ENCODE results near the gene CNOT4.

Gene CNOT4

GRCh38 chr7:135403302-135403701 lies 106.6 kb downstream of the CNOT4 start:
- Histone ChIP-seq H4K91ac (ENCODE audit: low read depth, low read length) (no peak overlapping the region), H3K36me3 (ENCODE audit: control insufficient read depth in 1 of 2, insufficient read depth in 2 of 2, low read length in 2 of 2) (peaks cover 2 to 5% of the 10 kb centered on the region in 2 experiments), H3K27me3 (ENCODE audit: insufficient read depth, low read length) (no peaks in the 10 kb centered on the region), H3K4me3 (ENCODE audit: low read depth, low read length) (no peak overlapping the region), H3K4me2 (ENCODE audit: low read length) (no peak overlapping the region), H2BK12ac (ENCODE audit: low read length) (no peak overlapping the region), H3K4me1 (ENCODE audit: control insufficient read depth in 1 of 2, insufficient read depth in 2 of 2, low read length in 2 of 2) (no peaks in the 10 kb centered on the region), H3K79me2 (ENCODE audit: control insufficient read depth, insufficient read depth, low read length, poor library complexity) (no peaks in the 10 kb centered on the region), H3K23ac (ENCODE audit: low read length) (no peak overlapping the region), H2AFZ (ENCODE audit: insufficient read depth, low read length, poor library complexity) (no peak overlapping the region), H3K9me3 (ENCODE audit: insufficient read depth, low read depth, low read length) (no peaks in the 10 kb centered on the region), H3K14ac (ENCODE audit: low read length) (no peak overlapping the region), H2BK5ac (ENCODE audit: low read depth, low read length, poor library complexity) (no peak overlapping the region), H4K8ac (ENCODE audit: low read depth, low read length) (no peak overlapping the region), H3K27ac (ENCODE audit: low read depth, low read length) (no peak overlapping the region), H3K9ac (ENCODE audit: low read length) (no peak overlapping the region), H2AK5ac (ENCODE audit: low read length) (no peak overlapping the region), H3K18ac (ENCODE audit: low read length) (no peak overlapping the region), H2BK120ac (ENCODE audit: insufficient read depth, low read length, poor library complexity) (no peak overlapping the region), H3K79me1 (ENCODE audit: low read length) (no peaks in the 10 kb centered on the region), H3K4ac (ENCODE audit: low read depth, low read length) (no peak overlapping the region), H4K12ac (ENCODE audit: low read depth, low read length) (no peak overlapping the region)
- WGBS (ENCODE audit: extremely low coverage, insufficient coverage, insufficient read length), result 100% methylated on average over 1 of the region's 3 CpGs
- no peak for DNase-seq

- Histone ChIP-seq H2BK5ac (ENCODE audit: low read depth, low read length, poor library complexity) (no peak overlapping the region), H3K27me3 (ENCODE audit: insufficient read depth, low read length) (no peaks in the 10 kb centered on the region), H3K79me2 (ENCODE audit: control insufficient read depth, insufficient read depth, low read length, poor library complexity) (no peaks in the 10 kb centered on the region)
These were observed 112.2 kb downstream of the CNOT4 start for GRCh38 chr7:135397689-135398088.

GRCh38 chr7:135392701-135393100 lies 117.2 kb downstream of the CNOT4 start:
- Histone ChIP-seq H3K79me2 (ENCODE audit: control insufficient read depth, insufficient read depth, low read length, poor library complexity) (no peaks in the 10 kb centered on the region), H3K79me1 (ENCODE audit: low read length) (no peaks in the 10 kb centered on the region), H3K36me3 (ENCODE audit: control insufficient read depth in 1 of 2, insufficient read depth in 2 of 2, low read length in 2 of 2) (peaks cover 5 to 7% of the 10 kb centered on the region in 2 experiments), H2BK12ac (ENCODE audit: low read length) (no peak overlapping the region), H4K12ac (ENCODE audit: low read depth, low read length) (no peak overlapping the region), H3K4me3 (ENCODE audit: low read depth, low read length) (no peak overlapping the region), H3K4me2 (ENCODE audit: low read length) (no peak overlapping the region), H3K14ac (ENCODE audit: low read length) (no peak overlapping the region), H2BK120ac (ENCODE audit: insufficient read depth, low read length, poor library complexity) (no peak overlapping the region), H4K8ac (ENCODE audit: low read depth, low read length) (no peak overlapping the region), H3K4ac (ENCODE audit: low read depth, low read length) (no peak overlapping the region), H3K23ac (ENCODE audit: low read length) (no peak overlapping the region), H2AFZ (ENCODE audit: insufficient read depth, low read length, poor library complexity) (no peak overlapping the region), H3K9ac (ENCODE audit: low read length) (no peak overlapping the region), H4K91ac (ENCODE audit: low read depth, low read length) (no peak overlapping the region), H3K18ac (ENCODE audit: low read length) (no peak overlapping the region), H3K9me3 (ENCODE audit: insufficient read depth, low read depth, low read length) (no peaks in the 10 kb centered on the region), H3K4me1 (ENCODE audit: control insufficient read depth in 1 of 2, insufficient read depth in 2 of 2, low read length in 2 of 2) (no peaks in the 10 kb centered on the region), H3K27me3 (ENCODE audit: insufficient read depth, low read length) (no peaks in the 10 kb centered on the region), H2BK5ac (ENCODE audit: low read depth, low read length, poor library complexity) (no peak overlapping the region), H3K27ac (ENCODE audit: low read depth, low read length) (no peak overlapping the region), H2AK5ac (ENCODE audit: low read length) (no peak overlapping the region)
- no CpG with 5 or more reads among the region's 4 CpGs for WGBS (ENCODE audit: extremely low coverage, insufficient coverage, insufficient read length)
- no peak for DNase-seq

More at GRCh38 chr7:135397689-135398088, 112.2 kb downstream of the CNOT4 start:
- Histone ChIP-seq H2BK12ac (ENCODE audit: low read length) (no peak overlapping the region), H3K79me1 (ENCODE audit: low read length) (no peaks in the 10 kb centered on the region), H3K23ac (ENCODE audit: low read length) (no peak overlapping the region), H3K4ac (ENCODE audit: low read depth, low read length) (no peak overlapping the region), H3K9ac (ENCODE audit: low read length) (no peak overlapping the region), H3K9me3 (ENCODE audit: insufficient read depth, low read depth, low read length) (no peaks in the 10 kb centered on the region), H3K18ac (ENCODE audit: low read length) (no peak overlapping the region), H4K91ac (ENCODE audit: low read depth, low read length) (no peak overlapping the region), H3K4me2 (ENCODE audit: low read length) (no peak overlapping the region), H4K12ac (ENCODE audit: low read depth, low read length) (no peak overlapping the region), H3K4me3 (ENCODE audit: low read depth, low read length) (no peak overlapping the region), H3K36me3 (ENCODE audit: control insufficient read depth in 1 of 2, insufficient read depth in 2 of 2, low read length in 2 of 2) (peaks cover 7% of the 10 kb centered on the region in 2 experiments), H4K8ac (ENCODE audit: low read depth, low read length) (no peak overlapping the region), H2AK5ac (ENCODE audit: low read length) (no peak overlapping the region), H3K4me1 (ENCODE audit: control insufficient read depth in 1 of 2, insufficient read depth in 2 of 2, low read length in 2 of 2) (no peaks in the 10 kb centered on the region), H3K27ac (ENCODE audit: low read depth, low read length) (no peak overlapping the region), H3K14ac (ENCODE audit: low read length) (no peak overlapping the region), H2AFZ (ENCODE audit: insufficient read depth, low read length, poor library complexity) (no peak overlapping the region), H2BK120ac (ENCODE audit: insufficient read depth, low read length, poor library complexity) (no peak overlapping the region)
- DNase-seq, result no peak

GRCh38 chr7:135391514-135391913 lies 118.4 kb downstream of the CNOT4 start:
- H2BK12ac ChIP-seq (ENCODE audit: low read length), result no peak overlapping the region
- no peak overlapping the region for H3K27ac ChIP-seq (ENCODE audit: low read depth, low read length)
- no peak overlapping the region for H4K12ac ChIP-seq (ENCODE audit: low read depth, low read length)
- H3K79me2 ChIP-seq (ENCODE audit: control insufficient read depth, insufficient read depth, low read length, poor library complexity), result no peaks in the 10 kb centered on the region
- H2AK5ac ChIP-seq (ENCODE audit: low read length), result no peak overlapping the region
- no peak overlapping the region for H4K8ac ChIP-seq (ENCODE audit: low read depth, low read length)
- H3K27me3 ChIP-seq (ENCODE audit: insufficient read depth, low read length), result no peaks in the 10 kb centered on the region
- no peak overlapping the region for H2AFZ ChIP-seq (ENCODE audit: insufficient read depth, low read length, poor library complexity)
- peaks cover 5 to 7% of the 10 kb centered on the region in 2 experiments for H3K36me3 ChIP-seq (ENCODE audit: control insufficient read depth in 1 of 2, insufficient read depth in 2 of 2, low read length in 2 of 2)
- DNase-seq, result no peak
- H3K4ac ChIP-seq (ENCODE audit: low read depth, low read length), result no peak overlapping the region
- H4K91ac ChIP-seq (ENCODE audit: low read depth, low read length), result no peak overlapping the region
- H3K4me3 ChIP-seq (ENCODE audit: low read depth, low read length), result no peak overlapping the region
- no peaks in the 10 kb centered on the region for H3K9me3 ChIP-seq (ENCODE audit: insufficient read depth, low read depth, low read length)
- no peak overlapping the region for H3K9ac ChIP-seq (ENCODE audit: low read length)
- WGBS (ENCODE audit: extremely low coverage, insufficient coverage, insufficient read length), result no CpG with 5 or more reads among the region's 3 CpGs
- H3K4me2 ChIP-seq (ENCODE audit: low read length), result no peak overlapping the region
- no peak overlapping the region for H2BK120ac ChIP-seq (ENCODE audit: insufficient read depth, low read length, poor library complexity)
- no peak overlapping the region for H2BK5ac ChIP-seq (ENCODE audit: low read depth, low read length, poor library complexity)
- H3K23ac ChIP-seq (ENCODE audit: low read length), result no peak overlapping the region
- no peaks in the 10 kb centered on the region for H3K79me1 ChIP-seq (ENCODE audit: low read length)
- no peaks in the 10 kb centered on the region for H3K4me1 ChIP-seq (ENCODE audit: control insufficient read depth in 1 of 2, insufficient read depth in 2 of 2, low read length in 2 of 2)
- no peak overlapping the region for H3K18ac ChIP-seq (ENCODE audit: low read length)
- H3K14ac ChIP-seq (ENCODE audit: low read length), result no peak overlapping the region

Measured in trophoblast cell (in vitro differentiated cells and primary cell).